Gastrocnemius medialis (tissue), 4 donors: Measurements from ENCODE around the gene ECEL1.

Experiments
- CTCF ChIP-seq, 5 experiments: fragments of 450-650 bp in 3 of 5; fragments of 200-600 bp in 2 of 5; sonication (generic) in 2 of 5; IDR thresholded peaks in 4 of 5; conservative IDR thresholded peaks in 1 of 5; 1 replicate in 4 of 5; 2 replicates in 1 of 5; pipeline ENCODE4 v1.5.1; 2016 to 2019; ENCODE audit warnings: antibody characterized with exemption in 5 of 5, mild to moderate bottlenecking in 3 of 5, moderate library complexity in 3 of 5
- POLR2A ChIP-seq, 2 donors: fragments of 450-650 bp; IDR thresholded peaks; one replicate each; pipeline ENCODE4 v1.6.1; 2017; ENCODE audit warnings: antibody characterized with exemption in 2 of 2, mild to moderate bottlenecking in 2 of 2, moderate library complexity in 2 of 2

GRCh38 chr2:232488721-232489300 is 1.2 kb upstream of the ECEL1 start:
- TF ChIP-seq POLR2A (IDR thresholded peaks at IDR 0.05) (no peak), CTCF (IDR thresholded peaks at IDR 0.05 in 4 of 5, conservative IDR thresholded peaks at IDR 0.05 in 1 of 5) (no peak)
